Kidney (tissue), 14 donors: ENCODE measurements around the gene SQSTM1. TPM values are rescaled to one million over a fixed set of nuclear protein-coding genes. Genes with fewer than 3 reads are reported as not detected.

Experiments
- DNase-seq, 5 donors: peaks; one replicate each; pipeline ENCODE4 v3.0.0-alpha.2; 2013 to 2020
- FAIRE-seq: peaks from 2 replicates; lab custom pipeline; 2012; peaks lifted over from hg19 to GRCh38; lab: Jason Lieb, UNC
- H3K27ac ChIP-seq, 2 donors: one replicate each; pipeline ENCODE4 v1.7.0; 2013; ENCODE audit warnings: low read depth in 2 of 2, low read length in 2 of 2, inconsistent platforms in 1 of 2
- H3K27me3 ChIP-seq: one replicate; pipeline ENCODE4 v1.7.1; 2013; ENCODE audit warnings: low read length, inconsistent platforms; ENCODE audit not compliant: control insufficient read depth, insufficient read depth
- H3K36me3 ChIP-seq, 3 donors: one replicate each; pipeline versions ENCODE4 v1.7.0 to v1.7.1; 2013; ENCODE audit warnings: low read length in 3 of 3, control low read depth in 1 of 3, inconsistent platforms in 1 of 3; ENCODE audit not compliant: insufficient read depth in 3 of 3, control insufficient read depth in 2 of 3
- H3K4me1 ChIP-seq, 3 donors: one replicate each; pipeline versions ENCODE4 v1.7.0 to v1.7.1; 2013; ENCODE audit warnings: low read length in 3 of 3, inconsistent platforms in 1 of 3, low read depth in 1 of 3; ENCODE audit not compliant: control insufficient read depth in 2 of 3, insufficient read depth in 2 of 3
- H3K4me3 ChIP-seq, 3 donors: one replicate each; pipeline versions ENCODE4 v1.7.0 to v1.8.1; 2013; ENCODE audit warnings: low read length in 3 of 3, control low read depth in 1 of 3, inconsistent platforms in 1 of 3
- H3K9ac ChIP-seq, 3 donors: one replicate each; pipeline versions ENCODE4 v1.7.0 to v1.7.1; 2013; ENCODE audit warnings: low read length in 3 of 3, control low read depth in 1 of 3, inconsistent platforms in 1 of 3
- H3K9me3 ChIP-seq, 3 donors: one replicate each; pipeline versions ENCODE4 v1.7.0 to v1.7.1; 2013; ENCODE audit warnings: low read length in 3 of 3, control low read depth in 1 of 3, inconsistent platforms in 1 of 3; ENCODE audit not compliant: control insufficient read depth in 2 of 3, insufficient read depth in 1 of 3
- intact Hi-C: fragments of 100-400 bp; cut with DNase I; formaldehyde crosslinking; loops from one replicate; pipeline ENCODE4 v1.11.1; 2022
- polyA plus RNA-seq: library from polyadenylated mRNA; stranded (reverse); fragments of 350-450 nt; fragmentation: Illumina TruSeq; extraction: RNeasy Lipid Tissue Mini Kit (QIAGEN cat#74804); gene quantifications from one replicate; pipeline ENCODE4 v1.2.3, GENCODE V29; 2014; ENCODE audit warnings: low read depth, low replicate concordance; ENCODE audit not compliant: insufficient read depth
- total RNA-seq: library from RNA; stranded (reverse); fragmentation: NEBNext Ultra II Directional; extraction: Animal tissue kit (Norgen Biotek cat#: 25700); gene quantifications from one replicate; pipeline ENCODE4 v1.2.1, GENCODE V29; 2021
- TF ChIP-seq, protein P1 (sequence below): IDR thresholded peaks from 3 replicates; pipeline ENCODE4 v1.5.1; 2012; ENCODE audit warnings: mild to moderate bottlenecking, moderate library complexity, borderline replicate concordance; ENCODE audit not compliant: insufficient read depth; ENCODE audit errors: extremely low read depth
- donor health status: control.
- donor health status: control.
- donor health status: control.
- donor health status: control.
- donor health status: control.
- donor health status: DM: yes; HTN: yes; CAD: no.
- donor health status: Normal renal cell carcinoma (clear cell type).

SQSTM1 gene
- total and polyA plus RNA-seq, 2 donors from 2014 or later, result 249 to 309 TPM

DNA sequence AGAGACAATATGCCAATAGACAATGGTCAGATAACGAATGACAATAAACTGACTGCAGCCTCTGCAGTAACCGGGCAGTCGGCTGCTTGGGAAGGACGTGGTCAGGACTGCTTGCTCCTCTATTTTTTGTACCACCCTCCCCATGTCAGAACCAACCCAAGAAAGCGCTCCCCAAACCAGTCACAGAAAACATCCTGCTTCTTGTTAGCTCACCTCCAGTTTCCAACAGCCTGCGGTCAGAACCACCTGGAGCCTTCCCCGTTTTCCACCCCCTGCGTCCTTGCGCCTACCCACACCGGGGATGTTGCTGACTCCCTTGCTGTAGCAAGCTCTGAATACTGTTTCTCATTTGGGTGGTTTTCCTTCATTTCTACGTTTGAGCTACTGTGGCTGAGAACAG is 39.6 kb downstream of the SQSTM1 start:
- intact Hi-C loops, result no loop called here
- Histone ChIP-seq H3K36me3 (peaks cover 0 to 17% (median 8%) of the 10 kb centered on the region in 3 donors), H3K4me1 (peaks cover 0 to 6% (median 0%) of the 10 kb centered on the region in 3 donors), H3K9me3 (no peaks in the 10 kb centered on the region), H3K4me3 (no peak overlapping the region), H3K9ac (no peak overlapping the region), H3K27me3 (no peaks in the 10 kb centered on the region), H3K27ac (no peak overlapping the region)
- FAIRE-seq, result no peak
- DNase-seq, result peak in 1 of 5 donors; percentile 36
- TF ChIP-seq, protein P1, sequence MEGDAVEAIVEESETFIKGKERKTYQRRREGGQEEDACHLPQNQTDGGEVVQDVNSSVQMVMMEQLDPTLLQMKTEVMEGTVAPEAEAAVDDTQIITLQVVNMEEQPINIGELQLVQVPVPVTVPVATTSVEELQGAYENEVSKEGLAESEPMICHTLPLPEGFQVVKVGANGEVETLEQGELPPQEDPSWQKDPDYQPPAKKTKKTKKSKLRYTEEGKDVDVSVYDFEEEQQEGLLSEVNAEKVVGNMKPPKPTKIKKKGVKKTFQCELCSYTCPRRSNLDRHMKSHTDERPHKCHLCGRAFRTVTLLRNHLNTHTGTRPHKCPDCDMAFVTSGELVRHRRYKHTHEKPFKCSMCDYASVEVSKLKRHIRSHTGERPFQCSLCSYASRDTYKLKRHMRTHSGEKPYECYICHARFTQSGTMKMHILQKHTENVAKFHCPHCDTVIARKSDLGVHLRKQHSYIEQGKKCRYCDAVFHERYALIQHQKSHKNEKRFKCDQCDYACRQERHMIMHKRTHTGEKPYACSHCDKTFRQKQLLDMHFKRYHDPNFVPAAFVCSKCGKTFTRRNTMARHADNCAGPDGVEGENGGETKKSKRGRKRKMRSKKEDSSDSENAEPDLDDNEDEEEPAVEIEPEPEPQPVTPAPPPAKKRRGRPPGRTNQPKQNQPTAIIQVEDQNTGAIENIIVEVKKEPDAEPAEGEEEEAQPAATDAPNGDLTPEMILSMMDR, result no peak

DNA sequence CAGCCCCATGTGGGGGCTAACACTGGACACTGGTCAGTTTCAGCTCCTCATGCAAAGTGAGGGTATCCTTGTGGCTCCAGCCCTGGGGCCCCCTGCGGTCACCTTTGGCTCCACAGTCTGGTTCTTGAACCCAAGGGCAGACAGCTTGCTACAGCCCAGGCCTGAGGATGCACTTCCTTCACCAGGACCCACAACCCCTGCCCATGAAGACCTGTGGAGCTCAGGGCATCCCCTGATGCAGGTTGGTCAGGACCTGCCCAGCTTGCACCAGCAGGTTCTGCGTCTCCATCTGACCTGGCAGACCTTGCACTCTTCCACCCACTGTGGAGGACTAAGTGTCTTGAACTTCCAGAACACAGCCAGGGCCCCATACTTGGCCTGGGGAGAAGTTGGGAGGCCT is 41.6 kb downstream of the SQSTM1 start:
- H3K9ac ChIP-seq, result no peak overlapping the region
- H3K27me3 ChIP-seq, result no peaks in the 10 kb centered on the region
- no peaks in the 10 kb centered on the region for H3K9me3 ChIP-seq
- TF ChIP-seq, protein P1, result no peak
- FAIRE-seq, result no peak
- H3K36me3 ChIP-seq, result peaks cover 2 to 17% (median 8%) of the 10 kb centered on the region in 3 donors
- no peak overlapping the region for H3K27ac ChIP-seq
- H3K4me3 ChIP-seq, result no peak overlapping the region
- intact Hi-C loops, result no loop called here
- H3K4me1 ChIP-seq, result peaks cover 0 to 6% (median 0%) of the 10 kb centered on the region in 3 donors
- peak in 2 of 5 donors; percentile 28 to 54 for DNase-seq

DNA sequence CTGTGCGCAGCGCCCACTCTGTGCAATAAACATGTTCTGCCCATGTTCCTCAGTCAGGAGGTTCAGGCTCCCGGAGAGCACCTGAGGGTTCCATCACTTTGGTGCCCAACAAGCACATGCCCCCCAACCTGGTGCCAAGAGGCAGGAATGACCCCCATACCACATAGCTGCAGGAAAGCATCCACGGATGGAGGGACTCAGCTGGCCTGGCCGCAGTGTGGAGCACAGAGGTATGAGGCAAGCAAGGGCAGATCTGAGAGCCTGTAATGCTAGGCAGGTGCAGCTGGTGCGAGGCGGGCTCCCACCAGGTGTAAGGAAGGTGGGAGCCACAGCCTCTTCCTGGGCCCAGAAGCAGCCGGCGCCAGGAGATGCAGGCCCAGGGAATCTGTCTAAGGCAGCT is 42.2 kb downstream of the SQSTM1 start:
- Histone ChIP-seq H3K9me3 (no peaks in the 10 kb centered on the region), H3K27me3 (no peaks in the 10 kb centered on the region), H3K27ac (no peak overlapping the region), H3K36me3 (peaks cover 2 to 17% (median 8%) of the 10 kb centered on the region in 3 donors), H3K4me1 (peaks cover 0 to 3% (median 0%) of the 10 kb centered on the region in 3 donors), H3K9ac (no peak overlapping the region), H3K4me3 (no peak overlapping the region)
- FAIRE-seq (no peak), DNase-seq (no peak)
- intact Hi-C loops, result no loop called here
- TF ChIP-seq, protein P1, result no peak
